BJ (cell line): ENCODE data around the gene RIMBP2. TPM values are rescaled to one million over a fixed set of nuclear protein-coding genes. Genes with fewer than 3 reads are reported as not detected.

Source experiments
- CTCF ChIA-PET: fragments of 350-600 bp; formaldehyde crosslinking; extraction: SDS; loops from one replicate; lab custom pipeline; 2021; ENCODE audit warnings: antibody characterized with exemption, inconsistent platforms; lab: Yijun Ruan, JAX
- POLR2A ChIA-PET: fragments of 300-600 bp; sonication (Branson Sonifier 250); formaldehyde crosslinking; extraction: SDS; loops from one replicate; lab custom pipeline; 2021; ENCODE audit warnings: antibody characterized with exemption; lab: Charles Lee
- DNase-seq: peaks from one replicate; pipeline ENCODE4 v3.0.0-alpha.2; 2011; ENCODE audit warnings: low read depth
- H3K27me3 ChIP-seq: 2 replicates; pipeline ENCODE4 v1.6.0; 2011; ENCODE audit warnings: low read length; ENCODE audit not compliant: control insufficient read depth, insufficient read depth
- H3K36me3 ChIP-seq: 2 replicates; pipeline ENCODE4 v1.5.1; 2011; ENCODE audit warnings: low read length; ENCODE audit not compliant: control insufficient read depth, insufficient read depth
- H3K4me3 ChIP-seq: 2 replicates; pipeline ENCODE4 v1.5.1; 2011; ENCODE audit warnings: low read depth, mild to moderate bottlenecking, control low read depth, low read length
- polyA plus RNA-seq: library from polyadenylated mRNA; depleted of rRNA; stranded (reverse); fragments of >200 nt; gene quantifications from 2 replicates; pipeline ENCODE4 v1.2.3, GENCODE V29; 2011
- TF ChIP-seq, protein P1 (sequence below): IDR thresholded peaks from 2 replicates; pipeline ENCODE4 v1.5.1; 2011; ENCODE audit warnings: low read depth, mild to moderate bottlenecking, control low read depth, inconsistent platforms, low read length, moderate library complexity; ENCODE audit not compliant: insufficient read depth

The RIMBP2 gene
- polyA plus RNA-seq, 1 experiment, result 0.05 TPM

- TF ChIP-seq, protein P1, sequence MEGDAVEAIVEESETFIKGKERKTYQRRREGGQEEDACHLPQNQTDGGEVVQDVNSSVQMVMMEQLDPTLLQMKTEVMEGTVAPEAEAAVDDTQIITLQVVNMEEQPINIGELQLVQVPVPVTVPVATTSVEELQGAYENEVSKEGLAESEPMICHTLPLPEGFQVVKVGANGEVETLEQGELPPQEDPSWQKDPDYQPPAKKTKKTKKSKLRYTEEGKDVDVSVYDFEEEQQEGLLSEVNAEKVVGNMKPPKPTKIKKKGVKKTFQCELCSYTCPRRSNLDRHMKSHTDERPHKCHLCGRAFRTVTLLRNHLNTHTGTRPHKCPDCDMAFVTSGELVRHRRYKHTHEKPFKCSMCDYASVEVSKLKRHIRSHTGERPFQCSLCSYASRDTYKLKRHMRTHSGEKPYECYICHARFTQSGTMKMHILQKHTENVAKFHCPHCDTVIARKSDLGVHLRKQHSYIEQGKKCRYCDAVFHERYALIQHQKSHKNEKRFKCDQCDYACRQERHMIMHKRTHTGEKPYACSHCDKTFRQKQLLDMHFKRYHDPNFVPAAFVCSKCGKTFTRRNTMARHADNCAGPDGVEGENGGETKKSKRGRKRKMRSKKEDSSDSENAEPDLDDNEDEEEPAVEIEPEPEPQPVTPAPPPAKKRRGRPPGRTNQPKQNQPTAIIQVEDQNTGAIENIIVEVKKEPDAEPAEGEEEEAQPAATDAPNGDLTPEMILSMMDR, result no peak
- H3K4me3 ChIP-seq, result no peak overlapping the region
- no peak for DNase-seq
- no peaks in the 10 kb centered on the region for H3K36me3 ChIP-seq
- CTCF ChIA-PET, result no interaction called here
- POLR2A ChIA-PET, result no interaction called here
- no peaks in the 10 kb centered on the region for H3K27me3 ChIP-seq
These were observed 107.3 kb downstream of the RIMBP2 start for GRCh38 chr12:130608831-130609230.

DNA sequence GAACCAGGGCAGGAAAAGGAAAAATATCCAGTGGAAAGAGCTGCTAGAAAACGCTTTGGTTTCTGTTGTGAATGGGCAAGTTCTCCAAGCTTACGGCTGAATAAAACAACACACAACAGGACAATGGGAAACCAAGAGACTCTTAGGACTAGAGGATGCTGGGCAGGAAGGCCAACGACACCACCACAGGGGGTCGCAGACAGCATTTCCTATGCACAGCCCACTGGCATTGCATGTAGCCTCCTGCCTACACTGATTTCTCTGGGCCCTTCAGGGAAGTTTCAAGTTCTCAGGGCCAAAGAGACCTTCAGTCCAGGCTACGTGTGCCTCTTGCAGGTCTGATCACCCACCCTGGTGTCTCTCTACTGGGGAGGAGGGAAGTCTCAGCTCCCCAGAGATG lies 108.0 kb downstream of the RIMBP2 start:
- no peaks in the 10 kb centered on the region for H3K36me3 ChIP-seq
- ChIA-PET CTCF (no interaction called here), POLR2A (no interaction called here)
- H3K4me3 ChIP-seq, result no peak overlapping the region
- no peak for DNase-seq
- TF ChIP-seq, protein P1, result no peak
- no peaks in the 10 kb centered on the region for H3K27me3 ChIP-seq

GRCh38 chr12:130606231-130606630 lies 109.9 kb downstream of the RIMBP2 start:
- no peaks in the 10 kb centered on the region for H3K36me3 ChIP-seq
- DNase-seq, result no peak
- no peaks in the 10 kb centered on the region for H3K27me3 ChIP-seq
- ChIA-PET CTCF (no interaction called here), POLR2A (no interaction called here)
- H3K4me3 ChIP-seq, result no peak overlapping the region
- TF ChIP-seq, protein P1, result no peak

DNA sequence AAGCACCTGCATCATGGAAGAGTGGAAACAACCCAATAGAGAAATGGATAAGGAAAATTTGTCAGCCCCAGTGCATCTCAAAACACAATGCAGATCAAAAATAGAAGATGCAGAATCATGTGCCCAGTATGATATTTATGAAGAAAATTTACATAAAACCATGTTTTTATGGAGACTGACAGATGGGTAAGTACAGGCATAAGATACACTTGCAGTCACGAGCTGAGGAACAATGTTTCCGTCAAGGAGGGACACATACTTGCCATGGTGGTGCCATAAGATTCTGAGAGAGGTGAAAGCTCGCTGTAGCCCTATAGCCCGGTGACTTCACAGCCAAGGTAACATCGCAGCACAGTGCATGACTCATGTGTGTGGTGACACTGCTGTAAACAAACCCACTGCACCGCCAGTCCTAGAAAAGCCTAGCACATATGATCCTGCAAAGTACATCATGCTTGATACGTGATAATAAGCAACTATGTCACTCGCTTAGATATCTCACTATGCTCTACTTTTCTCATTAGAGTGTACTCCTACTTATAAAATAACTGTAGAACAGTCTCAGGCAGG lies 112.6 kb downstream of the RIMBP2 start:
- ChIA-PET CTCF (no interaction called here), POLR2A (no interaction called here)
- DNase-seq, result no peak
- Histone ChIP-seq H3K27me3 (no peaks in the 10 kb centered on the region), H3K4me3 (no peak overlapping the region), H3K36me3 (no peaks in the 10 kb centered on the region)
- TF ChIP-seq, protein P1, result no peak

GRCh38 chr12:130602251-130602650 lies 113.8 kb downstream of the RIMBP2 start:
- no peak overlapping the region for H3K4me3 ChIP-seq
- ChIA-PET CTCF (no interaction called here), POLR2A (no interaction called here)
- H3K27me3 ChIP-seq, result no peaks in the 10 kb centered on the region
- TF ChIP-seq, protein P1, result no peak
- DNase-seq, result no peak
- no peaks in the 10 kb centered on the region for H3K36me3 ChIP-seq
